ENCODE data around the gene ORMDL1.

The ORMDL1 gene

DNA sequence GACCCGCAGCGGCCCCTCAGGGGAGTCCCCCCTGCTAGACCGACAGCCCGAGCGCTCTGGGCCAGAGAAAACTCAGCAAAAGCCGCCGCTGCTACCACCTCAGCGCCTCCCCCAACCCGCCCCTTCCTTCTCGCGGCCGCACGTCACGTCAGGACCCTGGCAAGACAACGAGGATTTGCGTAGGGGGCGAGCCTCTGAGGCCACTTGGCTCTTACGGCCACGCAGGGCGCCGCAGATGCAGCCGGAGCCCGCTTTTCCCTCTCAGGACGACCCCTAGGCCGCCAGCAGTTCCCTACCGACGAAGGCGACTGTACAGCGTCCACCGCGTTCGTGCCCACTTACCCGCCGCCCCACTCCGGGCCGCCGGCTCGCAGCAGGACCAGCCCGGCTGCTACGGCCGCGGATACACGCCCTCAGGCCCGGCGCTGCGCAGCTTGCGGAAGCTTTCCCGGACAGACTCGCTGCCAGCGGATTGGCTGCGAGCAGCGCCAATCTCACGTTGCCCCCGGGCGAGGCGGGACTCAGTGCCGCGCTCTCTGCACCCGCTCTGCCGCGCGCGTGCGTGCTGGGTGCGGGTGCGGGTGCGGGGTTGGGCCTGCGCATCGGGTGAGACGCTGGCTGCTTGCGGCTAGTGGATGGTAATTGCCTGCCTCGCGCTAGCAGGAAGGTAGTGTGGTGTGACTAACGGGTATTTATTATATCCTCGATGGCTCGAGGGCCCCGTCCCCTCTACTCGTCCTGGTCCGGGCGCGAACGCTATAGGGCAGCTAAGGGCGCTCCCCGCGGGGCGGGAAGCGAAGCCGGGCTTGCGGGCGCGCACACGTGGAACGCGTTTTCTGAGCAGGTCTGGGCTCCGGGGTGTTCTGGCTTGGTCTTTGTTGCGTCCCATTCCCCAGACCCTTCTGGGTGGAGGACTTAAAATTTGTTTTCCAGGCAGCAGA, at the start of gene ORMDL1, which contains the start of gene PMS1:
Gene ORMDL1 (minus strand): TSS at position 413 of the 941 bp plus-strand sequence. CDS start 1,744 bp downstream, outside the sequence.
Gene PMS1 (plus strand): TSS at position 524 of the 941 bp plus-strand sequence. CDS start 7,360 bp downstream, outside the sequence.
- peak; percentile 81 for DNase-seq

- no peak for DNase-seq
Measured at GRCh38 chr2:189830510-189830909, 46.4 kb upstream of the ORMDL1 start.

- no peak for DNase-seq
Measured at GRCh38 chr2:189829102-189829833, 45.1 kb upstream of the ORMDL1 start.

- DNase-seq: no peak
Measured at GRCh38 chr2:189826039-189826438, 41.9 kb upstream of the ORMDL1 start.

DNA sequence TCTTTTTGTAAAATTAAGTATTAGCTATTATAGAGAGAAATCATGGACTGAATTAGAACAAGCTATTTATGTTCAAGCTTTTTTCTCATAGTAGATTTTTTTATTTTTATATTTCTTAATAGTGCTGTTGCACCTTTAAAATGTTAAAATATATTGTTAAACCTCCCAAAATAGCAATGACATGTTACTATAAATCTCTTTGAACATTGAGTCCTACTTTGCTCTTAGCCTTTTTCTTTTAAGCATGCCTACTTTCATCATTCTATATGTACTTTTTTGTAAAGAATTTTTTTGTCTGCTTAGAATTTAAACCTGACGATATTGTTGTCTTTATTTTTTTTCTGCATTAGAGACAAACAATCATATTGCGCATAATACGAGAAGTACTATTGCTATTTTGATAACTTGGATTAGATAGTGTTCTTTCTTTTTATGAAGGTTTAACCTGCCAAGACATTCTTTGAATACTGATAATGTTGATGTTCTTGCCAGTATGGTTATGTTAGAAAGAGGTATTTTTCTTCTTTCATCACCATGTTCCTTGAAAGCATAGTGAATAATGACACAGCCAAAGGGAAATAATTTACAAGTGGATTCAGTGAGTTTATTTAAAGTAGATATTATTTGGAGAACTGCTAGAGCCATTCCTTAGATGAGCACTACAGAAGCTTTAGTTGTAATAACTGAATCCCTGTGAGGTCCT, 40.7 kb upstream of the ORMDL1 start:
- no peak for DNase-seq

- no peak for DNase-seq
Measured at GRCh38 chr2:189821953-189822748, 38.0 kb upstream of the ORMDL1 start.

DNA sequence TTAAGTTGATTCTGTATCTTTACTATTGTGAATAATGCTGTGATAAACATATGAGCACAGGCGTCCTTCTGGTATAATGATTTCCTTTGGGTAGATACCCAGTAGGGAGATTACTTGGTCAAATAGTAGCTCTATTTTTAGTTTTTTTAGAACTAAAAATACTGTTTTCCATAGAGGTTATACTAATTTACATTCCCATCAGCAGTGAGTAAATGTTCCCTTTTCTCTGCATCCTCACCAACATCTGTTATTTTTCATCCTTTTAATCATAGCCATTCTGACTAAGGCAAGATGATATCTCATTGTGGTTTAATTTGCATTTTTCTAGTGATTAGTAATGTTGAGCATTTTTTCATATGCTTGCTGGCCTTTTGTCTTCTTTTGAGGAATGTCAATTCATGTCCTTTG, 35.2 kb upstream of the ORMDL1 start:
- DNase-seq: no peak

- DNase-seq: no peak
Measured at GRCh38 chr2:189818249-189819038, 34.3 kb upstream of the ORMDL1 start.

DNA sequence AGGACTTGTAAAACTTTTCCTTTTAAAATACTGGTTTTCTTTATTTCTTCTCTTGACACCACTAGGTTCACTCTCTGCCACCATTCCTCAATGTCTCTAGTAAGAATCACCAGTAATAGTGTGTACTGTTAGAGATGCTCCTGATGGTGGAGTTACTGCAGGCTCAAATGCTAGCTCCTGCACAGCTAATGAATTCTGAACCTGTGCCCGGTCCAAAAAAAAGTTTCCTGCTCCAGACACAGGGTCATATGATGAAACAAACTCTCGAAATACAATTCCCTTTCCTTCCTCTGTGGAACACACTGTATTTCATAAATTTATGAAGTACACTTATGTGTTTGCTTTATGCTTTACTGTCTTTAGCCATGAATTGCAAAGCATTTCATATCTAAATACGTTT, 19.3 kb upstream of the ORMDL1 start:
- DNase-seq: no peak

DNA sequence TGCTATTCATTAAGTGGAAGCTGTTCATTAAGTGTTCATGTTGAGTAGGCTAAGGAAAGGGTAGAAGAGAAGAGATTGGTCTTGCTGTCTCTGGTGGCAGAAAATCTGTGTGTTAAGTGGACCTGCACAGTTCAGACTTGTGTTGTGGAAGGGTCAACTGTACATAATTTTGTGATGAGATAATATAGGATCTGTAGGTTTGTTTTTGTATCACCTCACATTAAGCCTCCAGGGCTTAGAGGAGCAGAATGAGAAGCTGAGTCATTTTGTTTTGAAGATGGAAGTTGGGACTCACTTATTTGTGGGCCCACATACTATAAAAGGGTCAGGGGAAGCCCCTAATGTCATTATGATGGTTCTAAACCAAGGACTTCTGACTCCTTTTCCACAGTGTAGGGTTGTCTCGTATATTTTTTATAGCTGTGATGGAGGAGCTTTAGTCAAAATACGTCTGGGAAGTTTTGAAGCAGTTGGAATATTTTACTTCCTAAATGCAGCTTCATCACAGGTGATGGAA, 18.3 kb upstream of the ORMDL1 start:
- DNase-seq: no peak

- DNase-seq: no peak
Measured at GRCh38 chr2:189799531-189799930, 15.4 kb upstream of the ORMDL1 start.

GRCh38 chr2:189799030-189799331, 14.8 kb upstream of the ORMDL1 start:
- no peak for DNase-seq

GRCh38 chr2:189798312-189799029, 14.3 kb upstream of the ORMDL1 start:
- no peak for DNase-seq

GRCh38 chr2:189797902-189798301, 13.8 kb upstream of the ORMDL1 start:
- DNase-seq: no peak

DNA sequence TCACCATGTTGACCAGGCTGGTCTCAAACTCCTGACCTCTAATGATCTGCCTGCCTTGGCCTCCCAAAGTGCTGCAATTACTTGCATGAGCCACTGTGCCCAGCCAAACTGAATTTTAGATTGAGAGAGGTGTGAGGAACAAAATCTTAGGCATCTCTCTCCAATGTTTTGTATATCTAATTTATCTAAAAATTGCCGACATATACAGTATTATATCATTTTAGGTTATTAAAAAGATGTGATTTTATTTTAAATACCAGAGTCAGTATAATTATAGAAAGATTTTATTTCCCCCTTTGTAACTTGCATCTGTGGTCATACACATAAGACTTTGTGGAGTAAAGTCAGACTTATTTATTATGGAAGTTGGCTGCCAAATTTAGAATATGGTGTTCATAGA, 10.2 kb upstream of the ORMDL1 start:
- no peak for DNase-seq

- no peak for DNase-seq
Measured at GRCh38 chr2:189791338-189792042, 7.4 kb upstream of the ORMDL1 start.

- peak; percentile 66 for DNase-seq
Measured at GRCh38 chr2:189783451-189783926, 650 bp downstream of the ORMDL1 start.

GRCh38 chr2:189782221-189782671, 1.9 kb downstream of the ORMDL1 start:
- no peak for DNase-seq

GRCh38 chr2:189772212-189772611, 11.9 kb downstream of the ORMDL1 start:
- no peak for DNase-seq
